SK-N-SH (cell line): ENCODE results near the gene GHR. TPM values are rescaled to one million over a fixed set of nuclear protein-coding genes. Genes with fewer than 3 reads are reported as not detected.

Source experiments
- CTCF ChIA-PET: fragments of 300-600, 350-600 bp; formaldehyde crosslinking; extraction: SDS; loops from one replicate; lab custom pipeline; 2021; lab: Yijun Ruan, JAX
- POLR2A ChIA-PET: fragments of 350-600 bp; sonication (Branson Sonifier 250); formaldehyde crosslinking; extraction: SDS; loops from one replicate; lab custom pipeline; 2020; ENCODE audit warnings: antibody characterized with exemption, inconsistent platforms; lab: Yijun Ruan, JAX
- DNase-seq: peaks from one replicate; pipeline ENCODE4 v3.0.0; 2012
- H2AFZ ChIP-seq: fragments of 200-600 bp; sonication (generic); 2 replicates; pipeline ENCODE4 v1.8.1; 2016; ENCODE audit warnings: antibody characterized with exemption, mild to moderate bottlenecking, low read depth
- H3F3A ChIP-seq: fragments of 200-600 bp; sonication (generic); replicated peaks from 2 replicates; pipeline ENCODE3; 2016; ENCODE audit warnings: antibody characterized with exemption, mild to moderate bottlenecking; ENCODE audit not compliant: insufficient read depth
- H3K27ac ChIP-seq, 2 experiments: fragments of 200-500 bp in 1 of 2; fragments of 200-600 bp in 1 of 2; sonication (Bioruptor generic) in 1 of 2; sonication (generic), shearing (Covaris generic) in 1 of 2; 2 replicates each; pipeline versions ENCODE4 v1.5.1 to v1.6.1; 2014 to 2016; ENCODE audit warnings: low read depth in 2 of 2, inconsistent platforms in 1 of 2, low read length in 1 of 2, mild to moderate bottlenecking in 1 of 2, mixed read lengths in 1 of 2
- H3K27me3 ChIP-seq: fragments of 200-600 bp; sonication (generic), shearing (Covaris generic); 2 replicates; pipeline ENCODE4 v1.6.1; 2016; ENCODE audit warnings: mixed run types; ENCODE audit not compliant: insufficient read depth
- H3K36me3 ChIP-seq, 2 experiments: fragments of 200-500 bp in 1 of 2; fragments of 200-600 bp in 1 of 2; sonication (Bioruptor generic) in 1 of 2; sonication (generic) in 1 of 2; replicated peaks in 1 of 2; 2 replicates each; pipeline versions ENCODE3 to v1.5.1; 2014 to 2016; ENCODE audit warnings: low read length in 1 of 2, mild to moderate bottlenecking in 1 of 2; ENCODE audit not compliant: insufficient read depth in 2 of 2, control insufficient read depth in 1 of 2
- H3K4me1 ChIP-seq, 2 experiments: fragments of 200-500 bp in 1 of 2; fragments of 200-600 bp in 1 of 2; sonication (Bioruptor generic) in 1 of 2; sonication (generic), shearing (Covaris generic) in 1 of 2; 2 replicates each; pipeline versions ENCODE4 v1.5.1 to v1.6.1; 2014 to 2016; ENCODE audit warnings: low read depth in 1 of 2, low read length in 1 of 2, mixed run types in 1 of 2; ENCODE audit not compliant: insufficient read depth in 2 of 2, control insufficient read depth in 1 of 2
- H3K4me2 ChIP-seq: fragments of 200-600 bp; sonication (generic), shearing (Covaris generic); 2 replicates; pipeline ENCODE4 v1.6.1; 2017; ENCODE audit warnings: mixed run types
- H3K4me3 ChIP-seq, 2 experiments: fragments of 200-500 bp in 1 of 2; fragments of 200-600 bp in 1 of 2; sonication (Bioruptor generic) in 1 of 2; sonication (generic), shearing (Covaris generic) in 1 of 2; 2 replicates each; pipeline versions ENCODE4 v1.5.1 to v1.8.1; 2014 to 2016; ENCODE audit warnings: low read depth in 2 of 2, inconsistent platforms in 1 of 2, low read length in 1 of 2, mild to moderate bottlenecking in 1 of 2, mixed read lengths in 1 of 2, moderate library complexity in 1 of 2
- H3K79me2 ChIP-seq: fragments of 200-600 bp; sonication (generic); 2 replicates; pipeline ENCODE4 v1.8.1; 2017; ENCODE audit warnings: mild to moderate bottlenecking; ENCODE audit not compliant: insufficient read depth
- H3K9ac ChIP-seq: fragments of 200-600 bp; sonication (generic); 2 replicates; pipeline ENCODE4 v1.6.1; 2017; ENCODE audit warnings: mixed run types
- H3K9me2 ChIP-seq: fragments of 200-600 bp; sonication (generic); 2 replicates; pipeline ENCODE4 v1.6.1; 2017; ENCODE audit warnings: mixed run types
- H3K9me3 ChIP-seq: fragments of 200-600 bp; sonication (generic); 2 replicates; pipeline ENCODE4 v1.6.1; 2017; ENCODE audit warnings: mixed run types, mild to moderate bottlenecking, moderate library complexity
- H4K20me1 ChIP-seq: fragments of 200-600 bp; sonication (generic); 2 replicates; pipeline ENCODE4 v1.6.1; 2017; ENCODE audit warnings: mild to moderate bottlenecking, mixed run types; ENCODE audit not compliant: insufficient read depth
- EZH2phosphoT487 ChIP-seq: fragments of 200-600 bp; sonication (generic); IDR thresholded peaks from 2 replicates; pipeline ENCODE4 v1.6.1; 2017; ENCODE audit warnings: low read depth, mixed run types, mild to moderate bottlenecking, antibody characterized with exemption, moderate library complexity, borderline replicate concordance
- JUND ChIP-seq: IDR thresholded peaks from 2 replicates; pipeline ENCODE4 v1.4.0; 2012
- MXI1 ChIP-seq: IDR thresholded peaks from 2 replicates; pipeline ENCODE4 v1.6.1; 2012; ENCODE audit warnings: mild to moderate bottlenecking, low read depth, low read length, improper control_type of control experiment
- POLR2AphosphoS5 ChIP-seq: IDR thresholded peaks from 2 replicates; pipeline ENCODE4 v1.6.1; 2012; ENCODE audit warnings: low read depth, low read length
- SIN3A ChIP-seq: IDR thresholded peaks from 2 replicates; pipeline ENCODE4 v1.6.1; 2012; ENCODE audit warnings: low read depth, mild to moderate bottlenecking, low read length, moderate library complexity, borderline replicate concordance
- TEAD4 ChIP-seq: IDR thresholded peaks from 2 replicates; pipeline ENCODE4 v1.4.0; 2012; ENCODE audit warnings: mild to moderate bottlenecking, borderline replicate concordance; ENCODE audit not compliant: insufficient read depth
- YY1 ChIP-seq: IDR thresholded peaks from 2 replicates; pipeline ENCODE4 v1.4.0; 2012; ENCODE audit warnings: low read depth, mild to moderate bottlenecking
- WGBS: methylation state at CpG from one replicate; pipeline ENCODE4 v1.1.6; 2017; ENCODE audit warnings: low lambda C conversion rate; 5-methylcytosine and 5-hydroxymethylcytosine counted together
- polyA plus RNA-seq, 3 experiments: library from polyadenylated mRNA; depleted of rRNA; stranded (reverse); fragments of >200 nt; gene quantifications; 2 replicates each; pipeline ENCODE4 v1.2.3, GENCODE V29; 2012
- TF ChIP-seq, protein P1 (sequence below): fragments of 150-350 bp; IDR thresholded peaks from 2 replicates; pipeline ENCODE4 v1.6.1; 2017; ENCODE audit warnings: antibody characterized with exemption, low read length, low read depth, borderline replicate concordance
- TF ChIP-seq, protein P2 (sequence below): IDR thresholded peaks from 2 replicates; pipeline ENCODE4 v1.6.1; 2012; ENCODE audit warnings: mild to moderate bottlenecking, low read depth, low read length, moderate library complexity

The GHR gene
- polyA plus RNA-seq, 1 of the 3 experiments (the other 2 are of a cell fraction), result 0.03 TPM

DNA sequence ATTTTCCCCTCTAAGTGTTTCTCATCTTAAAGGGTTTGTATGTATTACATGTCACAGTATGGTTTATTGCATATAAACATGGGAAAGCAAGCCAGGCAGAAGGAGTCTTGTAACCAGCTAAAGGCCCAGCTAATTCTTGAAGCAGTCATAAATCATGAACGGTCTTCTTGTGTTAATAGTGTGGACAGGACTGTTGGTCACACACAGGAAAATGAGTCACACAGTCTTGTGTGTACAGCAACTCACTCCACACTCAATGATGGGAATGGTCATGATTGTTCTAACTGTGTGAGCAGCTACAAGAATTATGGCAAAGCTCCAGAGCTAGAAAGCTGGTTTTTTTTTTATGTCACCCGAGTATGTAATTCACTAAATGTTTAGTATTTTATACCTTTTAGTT is 123.9 kb downstream of the GHR start:
- Histone ChIP-seq H3K36me3 (no peaks in the 10 kb centered on the region), H4K20me1 (no peaks in the 10 kb centered on the region), H3K9ac (no peak overlapping the region), H3K9me2 (no peaks in the 10 kb centered on the region), H3F3A (no peaks in the 10 kb centered on the region), H3K9me3 (no peaks in the 10 kb centered on the region), H3K27me3 (no peaks in the 10 kb centered on the region), H3K4me1 (no peaks in the 10 kb centered on the region), H2AFZ (no peak overlapping the region), H3K27ac (no peak overlapping the region), H3K79me2 (no peaks in the 10 kb centered on the region), H3K4me2 (no peak overlapping the region), H3K4me3 (no peak overlapping the region)
- no peak for DNase-seq
- TF ChIP-seq, protein P1, sequence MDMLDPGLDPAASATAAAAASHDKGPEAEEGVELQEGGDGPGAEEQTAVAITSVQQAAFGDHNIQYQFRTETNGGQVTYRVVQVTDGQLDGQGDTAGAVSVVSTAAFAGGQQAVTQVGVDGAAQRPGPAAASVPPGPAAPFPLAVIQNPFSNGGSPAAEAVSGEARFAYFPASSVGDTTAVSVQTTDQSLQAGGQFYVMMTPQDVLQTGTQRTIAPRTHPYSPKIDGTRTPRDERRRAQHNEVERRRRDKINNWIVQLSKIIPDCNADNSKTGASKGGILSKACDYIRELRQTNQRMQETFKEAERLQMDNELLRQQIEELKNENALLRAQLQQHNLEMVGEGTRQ, result no peak
- TF ChIP-seq TEAD4, result no peak
- TF ChIP-seq JUND, result no peak
- no peak for TF ChIP-seq MXI1
- TF ChIP-seq YY1, result no peak
- TF ChIP-seq POLR2AphosphoS5, result no peak
- TF ChIP-seq SIN3A, result no peak
- TF ChIP-seq EZH2phosphoT487, result no peak
- CTCF ChIA-PET, result no interaction called here
- 0% methylated on average over 2 of the region's 2 CpGs for whole genome bisulfite sequencing
- POLR2A ChIA-PET, result no interaction called here

DNA sequence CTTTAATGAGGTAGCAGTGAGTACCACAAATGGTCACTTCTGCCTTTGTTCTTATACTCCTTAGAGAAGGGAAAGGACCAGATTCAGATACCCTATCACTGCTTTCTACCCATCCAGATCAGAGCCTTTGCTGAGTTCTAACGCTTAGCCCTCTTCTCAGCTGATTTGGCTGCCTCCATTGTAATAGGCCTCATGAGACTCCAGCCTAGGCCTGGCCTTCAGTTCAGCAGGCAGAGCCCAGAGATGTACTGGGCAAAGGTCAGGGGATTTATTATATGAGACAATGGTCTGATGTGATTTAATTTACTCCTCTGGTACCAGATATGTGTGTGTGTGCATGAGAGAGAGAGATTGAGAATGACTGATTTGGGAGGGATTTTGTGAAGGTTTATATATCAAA is 124.7 kb downstream of the GHR start:
- CTCF ChIA-PET, result no interaction called here
- Histone ChIP-seq H3F3A (no peaks in the 10 kb centered on the region), H3K36me3 (no peaks in the 10 kb centered on the region), H3K4me1 (no peaks in the 10 kb centered on the region), H3K27me3 (no peaks in the 10 kb centered on the region), H3K9me3 (no peaks in the 10 kb centered on the region), H3K27ac (no peak overlapping the region), H3K4me3 (no peak overlapping the region), H3K9ac (no peak overlapping the region), H3K4me2 (no peak overlapping the region), H3K9me2 (no peaks in the 10 kb centered on the region), H3K79me2 (no peaks in the 10 kb centered on the region), H2AFZ (no peak overlapping the region), H4K20me1 (no peaks in the 10 kb centered on the region)
- DNase-seq, result no peak
- TF ChIP-seq, protein P2, sequence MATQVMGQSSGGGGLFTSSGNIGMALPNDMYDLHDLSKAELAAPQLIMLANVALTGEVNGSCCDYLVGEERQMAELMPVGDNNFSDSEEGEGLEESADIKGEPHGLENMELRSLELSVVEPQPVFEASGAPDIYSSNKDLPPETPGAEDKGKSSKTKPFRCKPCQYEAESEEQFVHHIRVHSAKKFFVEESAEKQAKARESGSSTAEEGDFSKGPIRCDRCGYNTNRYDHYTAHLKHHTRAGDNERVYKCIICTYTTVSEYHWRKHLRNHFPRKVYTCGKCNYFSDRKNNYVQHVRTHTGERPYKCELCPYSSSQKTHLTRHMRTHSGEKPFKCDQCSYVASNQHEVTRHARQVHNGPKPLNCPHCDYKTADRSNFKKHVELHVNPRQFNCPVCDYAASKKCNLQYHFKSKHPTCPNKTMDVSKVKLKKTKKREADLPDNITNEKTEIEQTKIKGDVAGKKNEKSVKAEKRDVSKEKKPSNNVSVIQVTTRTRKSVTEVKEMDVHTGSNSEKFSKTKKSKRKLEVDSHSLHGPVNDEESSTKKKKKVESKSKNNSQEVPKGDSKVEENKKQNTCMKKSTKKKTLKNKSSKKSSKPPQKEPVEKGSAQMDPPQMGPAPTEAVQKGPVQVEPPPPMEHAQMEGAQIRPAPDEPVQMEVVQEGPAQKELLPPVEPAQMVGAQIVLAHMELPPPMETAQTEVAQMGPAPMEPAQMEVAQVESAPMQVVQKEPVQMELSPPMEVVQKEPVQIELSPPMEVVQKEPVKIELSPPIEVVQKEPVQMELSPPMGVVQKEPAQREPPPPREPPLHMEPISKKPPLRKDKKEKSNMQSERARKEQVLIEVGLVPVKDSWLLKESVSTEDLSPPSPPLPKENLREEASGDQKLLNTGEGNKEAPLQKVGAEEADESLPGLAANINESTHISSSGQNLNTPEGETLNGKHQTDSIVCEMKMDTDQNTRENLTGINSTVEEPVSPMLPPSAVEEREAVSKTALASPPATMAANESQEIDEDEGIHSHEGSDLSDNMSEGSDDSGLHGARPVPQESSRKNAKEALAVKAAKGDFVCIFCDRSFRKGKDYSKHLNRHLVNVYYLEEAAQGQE, result no peak
- WGBS, result 0% methylated on average over 1 of the region's 1 CpG
- POLR2A ChIA-PET, result no interaction called here
